GM18520 (cell line): ENCODE results near the gene NCKAP5.

Source experiments
- ATAC-seq: cut with Tn5 transposase; IDR thresholded peaks from one replicate; pipeline ENCODE4 v1.9.1; 2021; ENCODE audit not compliant: unreplicated experiment

Gene NCKAP5

GRCh38 chr2:132909427-132909826 lies 658.8 kb downstream of the NCKAP5 start:
- no peak for ATAC-seq

GRCh38 chr2:132904142-132904842 lies 664.0 kb downstream of the NCKAP5 start:
- ATAC-seq, result no peak

- no peak for ATAC-seq
Measured at GRCh38 chr2:132902626-132903025, 665.6 kb downstream of the NCKAP5 start.

- ATAC-seq, result no peak
Measured at GRCh38 chr2:132901661-132902060, 666.6 kb downstream of the NCKAP5 start.

GRCh38 chr2:132897111-132897510 lies 671.2 kb downstream of the NCKAP5 start:
- ATAC-seq, result no peak

- ATAC-seq, result no peak
Measured at GRCh38 chr2:132896073-132896472, 672.2 kb downstream of the NCKAP5 start.

- no peak for ATAC-seq
Measured at GRCh38 chr2:132891498-132891897, 676.8 kb downstream of the NCKAP5 start.

- no peak for ATAC-seq
Measured at GRCh38 chr2:132886574-132886973, 681.7 kb downstream of the NCKAP5 start.

GRCh38 chr2:132884705-132885104 lies 683.6 kb downstream of the NCKAP5 start:
- no peak for ATAC-seq

GRCh38 chr2:132884292-132884691 lies 684.0 kb downstream of the NCKAP5 start:
- no peak for ATAC-seq

GRCh38 chr2:132883430-132883829 lies 684.8 kb downstream of the NCKAP5 start:
- no peak for ATAC-seq

- ATAC-seq, result no peak
Measured at GRCh38 chr2:132881546-132881945, 686.7 kb downstream of the NCKAP5 start.

- ATAC-seq, result no peak
Measured at GRCh38 chr2:132877923-132878322, 690.3 kb downstream of the NCKAP5 start.

GRCh38 chr2:132876745-132877391 lies 691.4 kb downstream of the NCKAP5 start:
- no peak for ATAC-seq

GRCh38 chr2:132875193-132875592 lies 693.1 kb downstream of the NCKAP5 start:
- ATAC-seq, result no peak

GRCh38 chr2:132873738-132874137 lies 694.5 kb downstream of the NCKAP5 start:
- no peak for ATAC-seq

- no peak for ATAC-seq
Measured at GRCh38 chr2:132871831-132872230, 696.4 kb downstream of the NCKAP5 start.

GRCh38 chr2:132863961-132864360 lies 704.3 kb downstream of the NCKAP5 start:
- ATAC-seq, result no peak

GRCh38 chr2:132860220-132860619 lies 708.0 kb downstream of the NCKAP5 start:
- no peak for ATAC-seq

GRCh38 chr2:132859590-132859989 lies 708.7 kb downstream of the NCKAP5 start:
- ATAC-seq, result no peak

GRCh38 chr2:132857319-132857718 lies 710.9 kb downstream of the NCKAP5 start:
- no peak for ATAC-seq

GRCh38 chr2:132850688-132851087 lies 717.6 kb downstream of the NCKAP5 start:
- no peak for ATAC-seq

- no peak for ATAC-seq
Measured at GRCh38 chr2:132849118-132849517, 719.1 kb downstream of the NCKAP5 start.
